Stimulated activated naive B cell treated with anti-CD40 and anti-IgM and Interleukin-4, amounts not matched to agents 10 μg/mL and 1 μg/mL and 100 μg/mL, for 72 hours (primary cell): Measurements from ENCODE around the gene OSBPL10.
A peak's percentile ranks its signal among the peaks of the same experiment; 100 is the strongest.
"Not testable (repeated sequence)": the region's sequence is repeated elsewhere in the genome, so short reads cannot be mapped to it uniquely, and the experiment has no call there.

ENCODE experiments used
- ATAC-seq, 2 donors: fragments of 150-1000 bp; cut with Tn5 transposase; replicated peaks; 2 replicates each; pipeline ENCODE4 v1.10.0; 2021; ENCODE audit warnings: moderate library complexity in 1 of 2
- DNase-seq: peaks from one replicate; pipeline ENCODE4 v3.0.0; 2021
- H3K27ac Mint-ChIP-seq: one replicate; pipeline ENCODE4 v1.8.0; 2022; ENCODE audit warnings: mild to moderate bottlenecking, mixed read lengths
- H3K27me3 Mint-ChIP-seq, 2 donors: one replicate each; pipeline ENCODE4 v1.8.0; 2022; ENCODE audit warnings: mixed read lengths in 2 of 2
- H3K36me3 Mint-ChIP-seq, 2 donors: one replicate each; pipeline ENCODE4 v1.8.0; 2022; ENCODE audit warnings: mixed read lengths in 2 of 2, mild to moderate bottlenecking in 1 of 2
- H3K4me1 Mint-ChIP-seq, 2 donors: one replicate each; pipeline ENCODE4 v1.8.0; 2022; ENCODE audit warnings: mixed read lengths in 2 of 2, mild to moderate bottlenecking in 1 of 2
- H3K4me3 Mint-ChIP-seq, 2 donors: one replicate each; pipeline ENCODE4 v1.8.0; 2022; ENCODE audit warnings: mild to moderate bottlenecking in 2 of 2, mixed read lengths in 2 of 2, moderate library complexity in 1 of 2
- H3K9me3 Mint-ChIP-seq, 2 donors: one replicate each; pipeline ENCODE4 v1.8.0; 2022; ENCODE audit warnings: mixed read lengths in 2 of 2, mild to moderate bottlenecking in 1 of 2

OSBPL10 gene

DNA sequence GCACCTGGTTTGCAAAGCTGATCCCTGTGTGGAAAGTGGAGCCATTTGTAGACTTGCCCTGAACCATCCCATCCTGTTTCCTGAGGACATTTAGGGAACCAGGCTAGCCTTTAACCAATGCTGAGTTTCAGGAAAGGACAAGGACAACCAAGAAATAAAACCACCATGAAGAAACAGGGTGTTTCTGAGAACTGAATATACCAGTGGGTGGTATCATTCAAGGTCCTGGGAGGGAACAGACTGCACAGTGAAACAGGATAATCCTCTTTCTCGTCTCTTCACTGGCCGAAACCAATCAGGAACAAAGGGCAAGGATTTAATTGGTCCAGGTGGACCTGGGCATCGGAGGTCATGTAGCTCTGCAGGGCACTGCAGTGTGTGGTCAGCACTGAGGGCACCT is 22.3 kb upstream of the OSBPL10 start:
- peaks cover 43 to 53% of the 10 kb centered on the region in 2 donors for H3K4me1 Mint-ChIP-seq
- ATAC-seq = no peak
- H3K27me3 Mint-ChIP-seq = no peaks in the 10 kb centered on the region

DNA sequence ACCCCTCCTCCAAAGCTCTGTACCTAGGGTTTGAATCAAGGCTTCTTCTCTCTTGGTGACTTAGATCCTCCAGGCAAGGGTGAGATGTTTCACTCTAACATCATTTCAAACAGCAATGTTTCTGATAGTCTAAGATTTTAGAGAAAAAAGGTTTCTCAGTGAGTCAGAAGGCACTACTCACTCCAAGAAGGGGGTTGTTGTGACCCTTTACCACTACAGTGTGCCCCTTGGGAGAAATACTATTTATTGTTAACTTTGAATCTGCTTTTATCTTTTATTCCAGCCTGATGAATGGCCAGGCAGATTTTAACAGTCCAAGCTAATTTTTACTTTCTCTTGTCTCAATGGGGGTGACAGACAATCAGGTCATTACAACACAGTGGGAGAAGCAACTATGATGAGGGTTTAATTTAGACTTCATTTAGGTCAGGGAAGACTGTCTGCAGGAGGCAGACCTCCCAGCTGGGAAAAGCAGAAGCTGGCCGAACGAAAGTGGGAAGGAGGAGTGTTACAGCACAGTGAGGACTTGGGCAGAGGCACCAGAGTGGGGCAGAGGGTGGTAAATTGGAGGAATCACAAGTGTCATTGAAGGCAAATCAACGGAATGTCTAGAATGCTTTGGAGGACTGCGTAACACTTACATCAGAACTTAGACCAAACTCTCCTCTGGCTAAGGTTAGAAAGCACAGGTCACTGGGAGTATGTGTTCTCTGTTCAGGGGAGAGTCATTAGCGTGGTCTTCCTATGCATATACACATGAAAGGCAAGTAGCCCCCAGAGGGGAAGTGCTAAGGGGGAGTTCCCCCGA is 21.7 kb upstream of the OSBPL10 start:
- Mint-ChIP-seq H3K27ac (peak overlapping the region; percentile 38), H3K4me1 (peaks cover 43 to 60% of the 10 kb centered on the region in 2 donors), H3K27me3 (no peaks in the 10 kb centered on the region), H3K36me3 (peaks cover 4 to 27% of the 10 kb centered on the region in 2 donors), H3K4me3 (no peak overlapping the region), H3K9me3 (peaks cover 0 to 4% of the 10 kb centered on the region in 2 donors)
- ATAC-seq = peak in 1 of 2 donors; percentile 33
- DNase-seq = no peak

More for the DNA sequence above, 22.3 kb upstream of the OSBPL10 start:
- H3K36me3 Mint-ChIP-seq = peaks cover 2 to 24% of the 10 kb centered on the region in 2 donors
- no peak for DNase-seq
- no peak overlapping the region for H3K4me3 Mint-ChIP-seq
- H3K9me3 Mint-ChIP-seq = peaks cover 0 to 4% of the 10 kb centered on the region in 2 donors
- H3K27ac Mint-ChIP-seq = peak overlapping the region; percentile 38

DNA sequence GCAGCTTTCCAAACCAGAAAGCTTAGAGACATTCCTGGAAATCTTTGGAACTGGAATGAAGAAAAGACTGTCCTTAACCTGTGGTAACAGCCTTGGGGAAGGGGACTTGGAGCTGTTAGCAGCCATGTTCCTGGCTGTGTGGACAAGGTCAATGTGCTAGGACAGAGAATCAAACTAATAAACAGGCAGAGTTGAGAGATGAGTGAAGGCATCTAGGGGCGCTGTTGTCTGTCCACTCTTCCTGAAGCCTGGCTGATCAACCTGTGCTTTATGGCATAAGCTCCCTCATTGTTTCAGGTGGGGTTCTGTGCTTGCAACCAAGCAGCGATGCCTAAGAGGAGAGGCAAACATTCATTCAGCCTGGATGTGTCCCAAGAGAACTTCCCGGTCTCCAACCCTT is 19.8 kb upstream of the OSBPL10 start:
- H3K27ac Mint-ChIP-seq = peak overlapping the region; percentile 92
- no peaks in the 10 kb centered on the region for H3K27me3 Mint-ChIP-seq
- DNase-seq = no peak
- no peak overlapping the region for H3K4me3 Mint-ChIP-seq
- ATAC-seq = no peak
- H3K4me1 Mint-ChIP-seq = peaks cover 37 to 63% of the 10 kb centered on the region in 2 donors
- H3K36me3 Mint-ChIP-seq = peaks cover 10 to 35% of the 10 kb centered on the region in 2 donors
- no peaks in the 10 kb centered on the region for H3K9me3 Mint-ChIP-seq

DNA sequence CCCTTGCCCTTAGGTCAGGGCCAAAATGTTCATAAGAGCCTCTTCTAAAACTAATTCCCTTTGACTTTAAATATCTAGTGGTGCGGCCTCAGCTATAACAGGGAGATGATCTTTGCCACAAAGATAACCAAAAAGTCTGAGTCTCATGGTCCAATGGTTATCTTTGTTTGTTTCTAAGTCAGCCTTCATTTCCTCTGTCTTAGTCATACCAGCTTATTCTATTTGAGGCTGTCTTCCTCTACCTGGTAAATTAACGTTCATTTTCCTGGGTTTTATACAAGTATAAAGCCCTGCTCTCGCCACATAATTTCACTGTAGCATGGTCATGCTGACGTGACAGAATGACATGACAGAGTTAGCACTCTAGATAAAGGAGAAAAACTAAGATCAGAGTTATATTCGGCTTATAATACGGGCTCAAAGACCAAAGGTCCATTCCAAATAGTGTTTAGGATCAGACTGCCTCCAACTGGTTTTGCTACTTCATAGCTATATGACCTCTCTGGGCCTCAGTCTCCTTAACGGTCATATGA is 18.9 kb upstream of the OSBPL10 start:
- DNase-seq = peak; percentile 17
- H3K4me3 Mint-ChIP-seq = peak overlapping the region; percentile 39 to 65
- H3K9me3 Mint-ChIP-seq = no peaks in the 10 kb centered on the region
- no peaks in the 10 kb centered on the region for H3K27me3 Mint-ChIP-seq
- peak overlapping the region; percentile 92 for H3K27ac Mint-ChIP-seq
- peaks cover 8 to 37% of the 10 kb centered on the region in 2 donors for H3K36me3 Mint-ChIP-seq
- H3K4me1 Mint-ChIP-seq = peaks cover 38 to 61% of the 10 kb centered on the region in 2 donors
- peak; percentile 91 to 95 for ATAC-seq

DNA sequence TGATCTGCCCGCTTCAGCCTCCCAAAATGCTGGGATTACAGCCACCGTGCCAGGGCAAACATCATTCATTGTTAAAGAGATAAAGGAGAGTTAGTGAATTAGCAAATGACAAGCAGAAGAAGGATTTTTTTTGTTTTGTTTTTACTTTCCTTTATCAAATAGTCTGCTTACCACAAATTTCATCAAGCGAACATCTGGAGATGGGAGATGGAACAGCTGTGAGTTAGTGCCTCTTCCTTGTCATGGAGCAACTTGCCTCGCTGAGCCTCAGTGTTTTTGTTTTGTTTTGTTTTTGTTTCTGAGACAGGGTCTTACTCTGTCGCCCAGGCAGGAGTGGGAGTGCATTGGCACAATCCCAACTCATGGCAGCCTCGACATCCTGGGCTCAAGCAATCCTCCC is 16.4 kb upstream of the OSBPL10 start:
- DNase-seq (no peak), ATAC-seq (no peak)
- H3K9me3 Mint-ChIP-seq = peaks cover 6 to 11% of the 10 kb centered on the region in 2 donors

DNA sequence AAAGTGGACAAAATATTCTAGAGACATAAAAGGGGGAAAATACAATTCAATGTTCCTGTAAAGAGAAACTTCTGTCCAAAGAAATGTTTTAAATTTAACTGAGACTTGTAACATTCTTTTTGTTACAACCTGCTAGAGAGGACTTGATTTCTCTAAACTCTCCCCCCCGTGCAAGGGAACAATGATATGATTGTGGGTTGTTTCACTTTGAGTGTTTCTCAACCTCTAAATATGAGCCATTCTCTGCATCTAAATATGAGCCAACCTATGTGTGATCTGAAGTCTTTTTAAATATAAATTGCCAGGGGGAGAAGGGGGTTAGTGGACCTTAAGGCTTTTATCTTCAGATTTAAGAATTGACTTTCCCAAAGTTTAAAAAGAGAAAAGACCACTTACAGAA is 15.1 kb upstream of the OSBPL10 start:
- peak overlapping the region; percentile 56 for H3K27ac Mint-ChIP-seq
- ATAC-seq = peak; percentile 31 to 35
- no peak overlapping the region for H3K4me3 Mint-ChIP-seq
- peaks cover 23 to 49% of the 10 kb centered on the region in 2 donors for H3K4me1 Mint-ChIP-seq
- peaks cover 25 to 55% of the 10 kb centered on the region in 2 donors for H3K36me3 Mint-ChIP-seq
- no peaks in the 10 kb centered on the region for H3K27me3 Mint-ChIP-seq
- H3K9me3 Mint-ChIP-seq = peaks cover 7 to 14% of the 10 kb centered on the region in 2 donors
- DNase-seq = no peak

More for the DNA sequence above, 16.4 kb upstream of the OSBPL10 start:
- H3K4me1 Mint-ChIP-seq = peaks cover 27 to 54% of the 10 kb centered on the region in 2 donors
- no peaks in the 10 kb centered on the region for H3K27me3 Mint-ChIP-seq
- peaks cover 18 to 49% of the 10 kb centered on the region in 2 donors for H3K36me3 Mint-ChIP-seq
- H3K4me3 Mint-ChIP-seq = no peak overlapping the region
- no peak overlapping the region for H3K27ac Mint-ChIP-seq

DNA sequence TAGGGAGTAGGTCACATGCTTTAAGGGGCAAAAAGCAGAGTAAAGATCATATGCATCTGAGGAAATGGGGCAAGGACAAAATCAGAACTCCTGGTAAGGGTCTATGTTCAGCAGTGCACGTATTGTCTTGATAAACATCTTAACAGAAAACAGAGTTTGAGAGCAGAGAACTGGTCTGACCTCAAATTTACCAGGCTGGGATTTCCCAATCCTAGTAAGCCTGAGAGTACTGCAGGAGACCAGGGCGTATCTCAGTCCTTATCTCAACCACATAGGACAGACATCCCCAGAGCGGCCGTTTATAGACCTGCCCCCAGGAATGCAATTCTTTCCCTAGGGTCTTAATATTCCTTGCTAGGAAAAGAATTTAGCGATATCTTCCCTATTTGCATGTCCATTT is 14.0 kb upstream of the OSBPL10 start:
- not testable (repeated sequence) for ATAC-seq, H3K4me3 Mint-ChIP-seq, DNase-seq, H3K27me3 Mint-ChIP-seq
- Mint-ChIP-seq H3K9me3 (peaks cover 7 to 14% of the 10 kb centered on the region in 2 donors), H3K36me3 (peaks cover 25 to 50% of the 10 kb centered on the region in 2 donors), H3K27ac (peak overlapping the region; percentile 77), H3K4me1 (peaks cover 15 to 38% of the 10 kb centered on the region in 2 donors)

DNA sequence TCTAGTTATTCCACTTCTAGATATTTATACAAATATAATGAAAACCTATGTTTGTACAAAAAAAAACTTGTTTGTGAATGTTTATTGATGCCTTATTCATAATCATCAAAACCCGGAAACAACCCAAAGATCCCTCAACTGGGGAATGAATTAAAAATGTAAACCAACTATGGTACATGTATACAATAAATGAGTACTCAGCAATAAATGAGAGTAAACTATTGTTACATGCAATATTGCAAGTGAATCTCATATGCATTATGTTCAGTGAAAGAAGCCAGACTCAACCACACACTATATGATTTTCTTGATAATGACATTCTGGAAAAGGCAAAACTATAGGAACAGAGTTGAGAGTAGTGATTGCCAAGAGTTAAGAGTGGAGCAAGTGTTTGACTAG is 12.8 kb upstream of the OSBPL10 start:
- Mint-ChIP-seq H3K27me3 (no peaks in the 10 kb centered on the region), H3K27ac (no peak overlapping the region), H3K4me3 (no peak overlapping the region), H3K9me3 (peaks cover 7 to 14% of the 10 kb centered on the region in 2 donors), H3K4me1 (peaks cover 7 to 28% of the 10 kb centered on the region in 2 donors), H3K36me3 (peaks cover 25 to 47% of the 10 kb centered on the region in 2 donors)
- ATAC-seq (no peak), DNase-seq (no peak)

DNA sequence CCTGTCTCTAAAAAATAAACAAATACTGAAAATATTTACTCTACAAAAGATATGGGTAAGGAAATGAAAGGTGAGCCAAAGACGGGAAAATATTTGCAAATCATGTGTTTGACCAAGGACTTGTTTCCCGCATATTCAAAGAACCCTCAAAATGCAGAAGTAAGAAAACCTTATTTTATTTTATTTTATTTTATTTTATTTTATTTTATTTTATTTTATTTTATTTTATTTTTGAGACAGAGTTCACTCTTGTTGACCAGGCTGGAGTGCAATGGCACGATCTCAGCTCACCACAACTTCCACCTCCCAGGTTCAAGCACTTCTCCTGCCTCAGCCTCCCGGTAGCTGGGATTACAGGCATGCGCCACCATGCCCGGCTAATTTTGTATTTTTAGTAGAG is 11.9 kb upstream of the OSBPL10 start:
- H3K36me3 Mint-ChIP-seq = peaks cover 25 to 42% of the 10 kb centered on the region in 2 donors

DNA sequence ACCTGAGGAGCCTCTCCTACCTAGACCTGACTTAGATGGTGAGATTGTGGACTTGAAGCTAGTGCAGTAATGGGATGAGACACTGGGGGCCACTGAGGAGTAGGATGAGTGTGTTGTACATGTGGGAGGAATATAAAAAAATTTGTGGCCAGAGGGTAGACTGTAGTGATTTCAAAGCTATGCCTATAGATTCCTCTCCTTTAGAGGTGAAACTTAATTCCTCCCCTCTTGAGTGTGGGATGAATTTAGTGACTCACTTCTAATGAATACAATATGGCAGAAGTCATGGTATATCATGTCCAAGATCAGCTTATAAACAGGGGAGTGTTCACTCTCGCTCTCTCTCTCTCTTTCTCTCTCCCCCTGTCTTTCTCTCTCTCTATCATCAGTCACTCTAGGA is 7.2 kb upstream of the OSBPL10 start:
- no peak overlapping the region for H3K27ac Mint-ChIP-seq
- no peak overlapping the region for H3K4me3 Mint-ChIP-seq

More for the DNA sequence above, 11.9 kb upstream of the OSBPL10 start:
- H3K4me3 Mint-ChIP-seq, DNase-seq, H3K27ac Mint-ChIP-seq, ATAC-seq, H3K27me3 Mint-ChIP-seq: not testable (repeated sequence)
- peaks cover 4 to 20% of the 10 kb centered on the region in 2 donors for H3K4me1 Mint-ChIP-seq
- H3K9me3 Mint-ChIP-seq = peaks cover 9 to 14% of the 10 kb centered on the region in 2 donors

DNA sequence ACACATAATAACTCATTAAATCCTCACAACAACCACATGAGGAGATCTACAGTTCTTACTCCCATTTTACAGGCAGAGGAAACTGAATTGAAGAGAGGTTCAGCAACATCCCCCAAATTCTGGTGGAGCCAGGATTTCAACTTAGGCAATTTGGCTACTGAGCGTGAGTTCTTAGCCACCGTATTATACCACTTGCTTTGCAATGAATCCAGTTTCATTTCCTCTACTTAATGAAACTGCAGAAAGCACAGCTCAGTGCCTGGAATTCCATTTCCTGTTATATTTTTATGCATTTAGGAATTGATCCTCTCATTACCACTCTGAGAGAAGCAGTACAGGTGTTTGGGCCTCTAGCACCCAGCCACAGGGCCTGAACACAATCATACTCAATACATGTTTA is 4.8 kb upstream of the OSBPL10 start:
- Mint-ChIP-seq H3K27ac (no peak overlapping the region), H3K36me3 (peaks cover 21 to 25% of the 10 kb centered on the region in 2 donors), H3K27me3 (no peaks in the 10 kb centered on the region), H3K4me1 (peaks cover 31 to 44% of the 10 kb centered on the region in 2 donors), H3K9me3 (peaks cover 0 to 10% of the 10 kb centered on the region in 2 donors), H3K4me3 (no peak overlapping the region)
- ATAC-seq = peak in 1 of 2 donors; percentile 14
- DNase-seq = no peak

More for the DNA sequence above, 7.2 kb upstream of the OSBPL10 start:
- DNase-seq (no peak), ATAC-seq (no peak)
- H3K4me1 Mint-ChIP-seq = peaks cover 17 to 28% of the 10 kb centered on the region in 2 donors
- H3K9me3 Mint-ChIP-seq = peaks cover 4 to 11% of the 10 kb centered on the region in 2 donors
- no peaks in the 10 kb centered on the region for H3K27me3 Mint-ChIP-seq
- peaks cover 24 to 28% of the 10 kb centered on the region in 2 donors for H3K36me3 Mint-ChIP-seq

DNA sequence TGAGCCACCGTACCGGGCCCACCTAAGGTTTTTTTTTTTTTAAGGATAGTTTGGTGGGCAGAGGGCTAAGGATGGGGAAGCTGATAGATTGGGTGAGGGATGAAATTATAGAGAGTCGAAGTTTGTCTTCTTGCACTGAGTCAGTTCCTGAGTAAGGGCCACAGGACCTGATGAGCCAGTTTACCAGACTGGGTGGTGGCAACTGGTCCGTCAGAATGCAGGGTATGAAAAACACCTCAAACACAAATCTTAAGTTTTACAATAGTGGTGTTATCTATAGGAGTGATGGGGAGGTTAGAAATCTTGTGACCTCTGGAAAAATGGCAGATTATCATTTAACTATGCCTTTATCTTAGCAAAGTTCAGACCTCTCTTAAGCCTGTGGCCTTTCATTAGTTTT is 3.3 kb upstream of the OSBPL10 start:
- Mint-ChIP-seq H3K9me3 (peaks cover 0 to 10% of the 10 kb centered on the region in 2 donors), H3K27ac (peak overlapping the region; percentile 22), H3K27me3 (no peaks in the 10 kb centered on the region), H3K4me1 (peaks cover 36 to 49% of the 10 kb centered on the region in 2 donors), H3K4me3 (peak overlapping the region in 1 of 2 donors; percentile 16), H3K36me3 (peaks cover 21 to 33% of the 10 kb centered on the region in 2 donors)
- DNase-seq (no peak), ATAC-seq (no peak)

DNA sequence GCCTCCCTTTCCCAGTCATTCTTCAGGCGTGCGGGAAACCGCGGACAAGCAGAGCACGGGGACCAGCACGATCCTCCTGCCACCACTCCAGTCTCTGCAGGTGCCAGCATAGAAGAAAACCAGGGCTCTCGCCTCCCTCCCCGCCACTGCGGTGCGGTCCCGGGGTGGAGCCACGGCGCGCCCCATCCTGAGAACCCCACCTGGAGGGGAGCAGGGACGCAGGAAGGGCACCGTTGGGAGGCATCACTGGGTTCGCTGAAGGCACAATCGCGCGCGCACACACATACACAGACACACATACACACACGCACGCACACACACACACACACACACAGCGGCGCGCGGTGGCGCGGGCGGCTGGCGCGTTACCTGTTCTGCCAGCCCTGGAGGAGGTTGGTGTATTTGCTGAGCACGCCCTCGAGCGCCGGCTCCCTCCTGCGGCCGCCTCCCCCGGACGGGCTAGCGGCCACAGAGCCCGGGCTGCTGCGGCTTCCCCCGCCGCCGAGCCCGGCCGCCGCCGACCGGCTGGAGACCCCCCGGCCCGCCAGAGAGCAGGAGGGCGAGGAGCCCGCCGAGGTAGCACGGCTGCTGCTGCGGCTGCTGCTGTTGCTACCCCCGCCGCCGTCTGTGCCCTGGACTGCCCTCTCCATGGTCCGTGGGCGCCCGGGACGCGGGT is 394 bp downstream of the OSBPL10 start:
- H3K36me3 Mint-ChIP-seq = peaks cover 22 to 58% of the 10 kb centered on the region in 2 donors
- ATAC-seq (peak; percentile 64 to 71), DNase-seq (peak; percentile 59)
- peak overlapping the region; percentile 95 for H3K27ac Mint-ChIP-seq
- peaks cover 0 to 2% of the 10 kb centered on the region in 2 donors for H3K9me3 Mint-ChIP-seq
- H3K27me3 Mint-ChIP-seq = no peaks in the 10 kb centered on the region
- H3K4me1 Mint-ChIP-seq = peaks cover 60 to 79% of the 10 kb centered on the region in 2 donors
- H3K4me3 Mint-ChIP-seq = peak overlapping the region; percentile 94 to 95
